A673 (cell line): ENCODE measurements around the gene SFMBT2. TPM values are rescaled to one million over a fixed set of nuclear protein-coding genes. Genes with fewer than 3 reads are reported as not detected.

Experiments
- BruUV-seq: library from RNA; stranded (reverse); fragments of 400-500 nt; replicated peaks from 2 replicates; lab custom pipeline; 2021; lab: Mats Ljungman, UMichigan
- CTCF ChIA-PET: fragments of 300-600 bp; sonication (Branson Sonifier 250); formaldehyde crosslinking; loops from one replicate; lab custom pipeline; 2022; ENCODE audit warnings: antibody characterized with exemption; lab: Charles Lee
- POLR2A ChIA-PET: fragments of 300-600 bp; sonication (Branson Sonifier 250); formaldehyde crosslinking; loops from one replicate; lab custom pipeline; 2022; ENCODE audit warnings: antibody characterized with exemption; ENCODE audit not compliant: low non-redundant PET; lab: Charles Lee
- DNase-seq: peaks from one replicate; pipeline ENCODE4 v3.0.0-alpha.2; 2015; ENCODE audit warnings: low spot score
- H3K27ac ChIP-seq: fragments of 200-600 bp; sonication (generic); 2 replicates; pipeline ENCODE4 v1.5.1; 2016; ENCODE audit warnings: mixed run types, low read depth, mild to moderate bottlenecking, mixed read lengths, antibody characterized with exemption, low read length; ENCODE audit not compliant: poor library complexity, severe bottlenecking
- H3K27me3 ChIP-seq: fragments of 200-600 bp; sonication (generic); replicated peaks from 2 replicates; pipeline ENCODE4 v1.6.1; 2017; ENCODE audit warnings: mixed run types, low read depth, mild to moderate bottlenecking, mixed read lengths, antibody characterized with exemption, low read length; ENCODE audit not compliant: insufficient read depth, poor library complexity
- H3K36me3 ChIP-seq: fragments of 200-600 bp; sonication (generic); 2 replicates; pipeline ENCODE4 v1.6.1; 2016; ENCODE audit warnings: mixed run types, mild to moderate bottlenecking, mixed read lengths, antibody characterized with exemption, low read length; ENCODE audit not compliant: insufficient read depth, poor library complexity, severe bottlenecking
- H3K4me1 ChIP-seq: fragments of 200-600 bp; sonication (generic); 2 replicates; pipeline ENCODE4 v1.6.1; 2017; ENCODE audit warnings: mixed run types, mild to moderate bottlenecking, mixed read lengths, antibody characterized with exemption, low read length; ENCODE audit not compliant: insufficient read depth, poor library complexity, severe bottlenecking
- H3K4me3 ChIP-seq: fragments of 200-600 bp; sonication (generic); 2 replicates; pipeline ENCODE4 v1.5.1; 2016; ENCODE audit warnings: low read depth, mixed run types, mild to moderate bottlenecking, mixed read lengths, low read length; ENCODE audit not compliant: poor library complexity, severe bottlenecking
- H3K9me3 ChIP-seq: fragments of 200-600 bp; sonication (generic); 2 replicates; pipeline ENCODE4 v1.6.1; 2016; ENCODE audit warnings: mixed run types, low read depth, mild to moderate bottlenecking, mixed read lengths, antibody characterized with exemption, low read length; ENCODE audit not compliant: poor library complexity, severe bottlenecking
- EZH2 ChIP-seq: fragments of 200-600 bp; sonication (generic); IDR thresholded peaks from 2 replicates; pipeline ENCODE4 v1.6.1; 2017; ENCODE audit warnings: borderline replicate concordance, low read depth, mild to moderate bottlenecking, mixed read lengths, antibody characterized with exemption, low read length; ENCODE audit not compliant: poor library complexity, severe bottlenecking
- intact Hi-C: fragments of 100-400 bp; cut with micrococcal nuclease; formaldehyde crosslinking; loops from one replicate; pipeline ENCODE4 v1.10.0; 2022; ENCODE audit not compliant: unreplicated experiment
- total RNA-seq: library from RNA; stranded (reverse); gene quantifications from 2 replicates; pipeline ENCODE4 v1.2.3, GENCODE V29; 2021
- TF ChIP-seq, protein P1 (sequence below): fragments of 300-800, 200-600 bp; sonication (generic); conservative IDR thresholded peaks from 2 replicates; pipeline ENCODE4 v1.5.1; 2017; ENCODE audit warnings: low read depth, mild to moderate bottlenecking, antibody characterized with exemption, low read length, moderate library complexity, mixed read lengths

The SFMBT2 gene
- total RNA-seq, 1 experiment from 2014 or later, result 8.2 TPM

DNA sequence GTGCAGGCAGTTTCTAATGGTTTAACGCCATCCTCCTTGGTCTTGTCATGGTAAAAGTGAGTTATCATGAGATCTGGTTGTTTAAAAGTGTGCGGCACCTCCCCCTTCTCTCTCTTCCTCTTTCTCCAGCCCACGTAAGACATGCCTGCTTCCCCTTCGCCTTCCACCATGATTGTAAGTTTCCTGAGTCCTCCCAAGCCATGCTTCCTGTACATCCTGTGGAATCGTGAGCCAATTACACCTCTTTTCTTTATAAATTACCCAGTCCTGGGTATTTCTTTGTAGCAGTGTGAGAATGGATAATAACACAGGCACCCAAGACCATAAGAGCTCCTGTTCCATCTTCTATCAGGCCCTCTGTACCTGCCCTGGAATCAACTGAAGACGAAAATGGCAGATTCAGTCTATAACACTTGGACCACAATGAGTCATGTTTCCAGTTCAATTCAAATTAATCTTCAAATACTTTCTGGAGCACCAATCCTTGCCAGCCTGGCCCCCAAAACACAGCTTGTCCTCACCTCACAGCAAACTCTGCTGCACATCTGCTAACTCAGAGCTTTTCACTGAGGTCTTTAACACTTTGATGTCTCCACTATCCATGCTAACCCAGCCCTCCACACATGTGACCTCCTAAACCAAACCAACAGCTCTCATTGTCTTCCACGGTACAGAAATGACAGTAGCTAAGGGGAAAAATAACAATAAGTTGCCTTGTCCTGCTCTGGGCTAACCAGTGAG lies 73.2 kb downstream of the SFMBT2 start:
- no peak for TF ChIP-seq EZH2
- TF ChIP-seq, protein P1, sequence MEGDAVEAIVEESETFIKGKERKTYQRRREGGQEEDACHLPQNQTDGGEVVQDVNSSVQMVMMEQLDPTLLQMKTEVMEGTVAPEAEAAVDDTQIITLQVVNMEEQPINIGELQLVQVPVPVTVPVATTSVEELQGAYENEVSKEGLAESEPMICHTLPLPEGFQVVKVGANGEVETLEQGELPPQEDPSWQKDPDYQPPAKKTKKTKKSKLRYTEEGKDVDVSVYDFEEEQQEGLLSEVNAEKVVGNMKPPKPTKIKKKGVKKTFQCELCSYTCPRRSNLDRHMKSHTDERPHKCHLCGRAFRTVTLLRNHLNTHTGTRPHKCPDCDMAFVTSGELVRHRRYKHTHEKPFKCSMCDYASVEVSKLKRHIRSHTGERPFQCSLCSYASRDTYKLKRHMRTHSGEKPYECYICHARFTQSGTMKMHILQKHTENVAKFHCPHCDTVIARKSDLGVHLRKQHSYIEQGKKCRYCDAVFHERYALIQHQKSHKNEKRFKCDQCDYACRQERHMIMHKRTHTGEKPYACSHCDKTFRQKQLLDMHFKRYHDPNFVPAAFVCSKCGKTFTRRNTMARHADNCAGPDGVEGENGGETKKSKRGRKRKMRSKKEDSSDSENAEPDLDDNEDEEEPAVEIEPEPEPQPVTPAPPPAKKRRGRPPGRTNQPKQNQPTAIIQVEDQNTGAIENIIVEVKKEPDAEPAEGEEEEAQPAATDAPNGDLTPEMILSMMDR, result no peak
- intact Hi-C loops, result no loop called here
- H3K9me3 ChIP-seq, result no peaks in the 10 kb centered on the region
- no peak overlapping the region for H3K27ac ChIP-seq
- BruUV-seq, result no TSS peak
- no peaks in the 10 kb centered on the region for H3K36me3 ChIP-seq
- H3K27me3 ChIP-seq, result peaks cover 4% of the 10 kb centered on the region
- H3K4me1 ChIP-seq, result no peaks in the 10 kb centered on the region
- no peak for DNase-seq
- H3K4me3 ChIP-seq, result no peak overlapping the region
- ChIA-PET POLR2A (no interaction called here), CTCF (no interaction called here)

DNA sequence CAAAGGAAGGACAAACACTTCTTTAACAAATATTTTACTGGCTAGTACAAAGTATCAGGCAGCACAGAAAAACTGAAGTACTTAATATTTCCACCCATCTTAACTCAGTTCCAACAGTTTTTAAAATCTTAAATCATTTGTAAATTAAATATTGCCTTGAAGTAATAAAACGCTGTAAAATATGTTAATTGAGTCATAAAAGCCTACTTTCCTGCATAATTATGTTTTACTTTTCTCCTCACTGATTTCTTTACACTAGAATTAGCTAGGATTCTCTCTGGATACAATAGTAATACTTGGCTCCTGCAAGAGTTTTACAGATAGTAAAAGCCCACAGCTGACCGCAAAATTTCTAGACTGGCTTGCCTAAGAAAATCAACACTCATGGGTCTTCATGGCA lies 74.9 kb downstream of the SFMBT2 start:
- no peaks in the 10 kb centered on the region for H3K36me3 ChIP-seq
- H3K4me1 ChIP-seq, result no peaks in the 10 kb centered on the region
- intact Hi-C loops, result no loop called here
- no peak for DNase-seq
- no TSS peak for BruUV-seq
- TF ChIP-seq, protein P1, result no peak
- TF ChIP-seq EZH2, result no peak
- H3K4me3 ChIP-seq, result no peak overlapping the region
- CTCF ChIA-PET, result no interaction called here
- POLR2A ChIA-PET, result no interaction called here
- H3K27ac ChIP-seq, result no peak overlapping the region
- H3K9me3 ChIP-seq, result no peaks in the 10 kb centered on the region
- H3K27me3 ChIP-seq, result peaks cover 4% of the 10 kb centered on the region

GRCh38 chr10:7334642-7334964 lies 76.2 kb downstream of the SFMBT2 start:
- no peak overlapping the region for H3K27ac ChIP-seq
- H3K27me3 ChIP-seq, result peaks cover 4% of the 10 kb centered on the region
- intact Hi-C loops, result no loop called here
- POLR2A ChIA-PET, result interaction anchor here (0.5 kb wide), 1 partner anchor 1804 kb away, joined by 3 read pairs; no protein-coding TSS in a partner anchor
- no peak for DNase-seq
- CTCF ChIA-PET, result no interaction called here
- no peaks in the 10 kb centered on the region for H3K4me1 ChIP-seq
- no TSS peak for BruUV-seq
- no peaks in the 10 kb centered on the region for H3K36me3 ChIP-seq
- H3K4me3 ChIP-seq, result no peak overlapping the region
- no peaks in the 10 kb centered on the region for H3K9me3 ChIP-seq
- no peak for TF ChIP-seq EZH2
- TF ChIP-seq, protein P1, result no peak
